TTC549 (cell line): ENCODE measurements around the gene SEMA3C.

Experiments
- FAIRE-seq: peaks from 2 replicates; lab custom pipeline; 2012; peaks lifted over from hg19 to GRCh38; lab: Jason Lieb, UNC

The SEMA3C gene

DNA sequence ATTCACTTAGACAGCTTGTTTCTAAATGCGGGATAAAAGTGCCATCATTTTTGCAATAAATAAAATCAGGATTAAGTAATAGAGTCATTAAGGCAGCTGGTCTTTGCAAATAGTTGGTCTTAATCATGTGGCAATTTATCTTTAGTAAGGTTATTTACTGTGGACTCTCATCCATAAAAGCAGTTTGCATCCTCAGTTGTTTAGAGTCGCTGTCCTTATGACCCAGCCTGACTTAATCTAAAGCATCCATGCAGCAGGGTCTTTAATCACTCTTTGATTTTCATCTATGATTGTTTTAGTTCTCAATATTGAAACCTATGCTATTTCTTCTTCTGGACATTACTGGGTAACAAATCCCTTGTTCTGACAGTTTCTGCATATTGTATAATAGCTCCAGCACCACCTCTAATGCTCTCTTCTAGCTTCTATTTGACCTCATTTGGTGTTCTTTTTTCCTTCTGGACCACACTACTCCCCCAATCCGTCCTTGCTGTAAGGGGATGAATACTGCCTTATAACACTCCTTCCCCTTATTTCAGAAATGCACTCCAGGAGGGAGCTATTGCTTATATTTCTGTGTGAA is 185.4 kb downstream of the SEMA3C start:
- FAIRE-seq = no peak

DNA sequence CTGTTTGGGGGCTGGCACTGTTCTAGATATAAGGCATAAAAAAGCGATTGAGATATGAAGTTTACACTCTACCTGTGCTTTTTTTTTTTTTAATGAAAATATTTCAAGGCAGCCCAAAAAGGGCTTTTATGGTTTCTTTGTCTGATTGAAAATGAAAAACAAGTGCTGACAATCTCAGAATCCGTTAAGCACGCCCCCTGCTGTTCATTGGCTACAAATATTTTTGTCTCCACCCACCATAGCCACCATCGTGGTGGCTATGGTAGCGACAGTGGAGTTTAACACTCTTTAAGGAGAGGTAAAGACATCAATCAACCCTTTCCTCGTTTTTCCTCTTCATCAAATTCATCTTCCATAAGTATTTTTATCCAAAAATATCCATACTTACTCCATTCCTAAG is 186.2 kb downstream of the SEMA3C start:
- FAIRE-seq = no peak

DNA sequence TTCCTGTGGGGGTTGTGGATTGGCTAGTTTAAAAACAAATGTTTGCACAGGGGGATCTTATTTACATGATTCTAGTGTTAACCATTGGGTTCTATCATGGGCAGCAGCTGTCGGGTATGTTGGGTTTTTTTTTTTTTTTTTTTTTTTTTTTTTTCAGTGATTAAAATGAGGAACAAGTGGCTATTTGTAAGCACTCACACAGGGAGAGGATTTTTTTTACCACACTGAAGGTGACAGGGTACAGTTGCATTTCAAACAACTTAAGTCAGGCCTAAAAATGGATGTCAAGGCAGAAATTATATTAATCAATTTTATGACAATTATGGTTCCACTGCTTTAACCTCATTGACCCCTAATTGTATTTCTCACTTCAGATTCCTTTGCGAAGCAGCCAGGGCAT is 187.6 kb downstream of the SEMA3C start:
- no peak for FAIRE-seq

DNA sequence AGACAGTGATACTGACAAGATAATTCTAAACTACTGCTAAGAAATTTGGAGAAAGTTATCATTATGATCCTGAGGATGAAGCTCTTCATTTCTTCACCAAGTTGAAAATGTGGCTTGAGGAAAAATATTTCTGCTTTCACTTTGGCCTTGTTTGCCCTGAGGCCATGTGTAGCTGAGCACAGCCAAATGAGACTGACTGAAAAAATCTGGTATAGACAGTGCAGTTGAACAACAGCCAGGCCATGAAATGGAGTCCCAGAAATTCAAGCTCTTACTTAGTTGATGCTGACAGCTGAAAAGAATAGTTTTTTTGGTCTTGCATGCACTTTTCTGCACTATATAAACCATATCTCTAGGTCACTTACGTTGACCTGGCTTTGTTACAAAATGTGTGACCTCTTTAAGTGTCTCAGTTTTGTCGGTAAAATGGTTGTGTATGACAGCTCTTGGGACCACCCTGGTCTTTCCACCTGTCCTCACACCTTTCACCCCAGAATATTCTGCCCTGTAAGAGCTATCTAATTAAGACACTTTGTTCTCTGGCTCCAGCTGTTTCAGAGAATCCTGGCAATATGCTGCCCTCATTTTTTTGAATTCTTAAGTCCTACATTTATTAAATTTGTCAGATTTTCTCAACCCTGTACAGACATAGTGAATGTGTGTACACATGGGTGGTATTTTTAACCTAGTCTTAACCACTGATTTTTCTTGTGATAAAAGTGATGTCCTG is 189.1 kb downstream of the SEMA3C start:
- FAIRE-seq = no peak

DNA sequence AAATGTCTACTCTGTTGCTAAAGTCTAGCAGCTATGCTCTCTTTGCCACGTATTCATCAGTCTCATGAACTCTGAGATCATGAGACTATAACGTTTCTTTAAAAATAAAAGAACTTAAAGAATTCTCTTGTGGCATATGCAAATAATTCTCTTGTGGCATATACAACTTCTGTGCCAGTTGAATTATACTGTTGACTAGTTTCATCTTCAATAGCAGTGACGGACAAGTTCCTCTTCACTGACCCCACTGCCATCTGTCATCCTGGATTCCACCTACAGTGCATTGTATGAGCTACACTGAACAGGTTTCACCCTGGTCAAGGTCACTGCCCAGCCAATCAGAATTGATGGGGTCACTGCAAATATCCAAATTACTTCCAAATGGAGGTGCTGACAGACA is 192.2 kb downstream of the SEMA3C start:
- no peak for FAIRE-seq

DNA sequence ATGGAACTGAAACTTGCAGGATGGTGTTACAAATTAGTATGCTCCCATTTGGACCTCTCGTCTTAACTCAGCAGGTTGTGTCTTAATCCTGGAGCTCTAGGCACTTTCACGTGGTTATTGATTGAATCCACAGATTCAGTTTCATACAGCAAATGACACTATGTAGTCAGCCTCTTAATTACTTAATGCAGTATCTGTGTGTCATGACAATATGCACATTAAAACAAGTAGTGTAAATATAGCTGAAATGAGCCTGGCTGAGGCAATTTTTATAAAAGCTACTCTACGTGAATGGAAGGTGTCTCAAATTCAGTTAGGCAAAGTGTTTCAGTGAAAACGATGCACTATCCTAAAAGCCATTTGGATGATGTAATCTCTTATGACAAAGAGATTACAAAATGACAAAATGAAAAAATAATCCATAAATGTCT is 193.7 kb downstream of the SEMA3C start:
- FAIRE-seq = no peak

DNA sequence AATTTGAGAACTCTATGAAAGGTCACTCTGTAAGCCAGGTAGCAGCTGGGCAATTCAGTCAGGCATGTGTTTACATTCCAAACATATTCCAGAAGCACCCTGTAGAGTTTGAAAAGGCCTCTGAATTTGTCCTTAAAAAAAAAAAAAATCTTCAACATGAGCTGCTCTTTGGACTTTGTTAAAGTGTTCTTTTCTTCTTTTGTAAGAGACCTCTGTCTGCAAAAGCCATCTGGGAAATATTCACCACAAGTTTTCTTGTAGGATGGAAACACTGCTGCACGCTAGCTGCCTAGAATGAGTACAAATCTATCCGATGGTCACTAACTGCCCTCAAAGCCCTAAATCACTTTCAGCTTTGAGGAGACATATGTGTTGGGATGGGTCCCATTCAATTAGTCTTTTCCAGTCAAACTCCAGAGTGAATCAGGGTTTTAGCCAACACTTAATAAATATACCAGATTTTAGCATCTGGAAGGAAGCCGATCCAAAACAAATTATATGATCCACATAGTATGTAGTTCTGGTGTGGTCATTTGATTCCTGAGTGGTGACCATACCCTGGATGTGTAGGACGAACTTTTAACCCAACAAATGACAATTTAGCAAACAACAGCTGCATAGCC is 194.5 kb downstream of the SEMA3C start:
- FAIRE-seq = peak; percentile 80

DNA sequence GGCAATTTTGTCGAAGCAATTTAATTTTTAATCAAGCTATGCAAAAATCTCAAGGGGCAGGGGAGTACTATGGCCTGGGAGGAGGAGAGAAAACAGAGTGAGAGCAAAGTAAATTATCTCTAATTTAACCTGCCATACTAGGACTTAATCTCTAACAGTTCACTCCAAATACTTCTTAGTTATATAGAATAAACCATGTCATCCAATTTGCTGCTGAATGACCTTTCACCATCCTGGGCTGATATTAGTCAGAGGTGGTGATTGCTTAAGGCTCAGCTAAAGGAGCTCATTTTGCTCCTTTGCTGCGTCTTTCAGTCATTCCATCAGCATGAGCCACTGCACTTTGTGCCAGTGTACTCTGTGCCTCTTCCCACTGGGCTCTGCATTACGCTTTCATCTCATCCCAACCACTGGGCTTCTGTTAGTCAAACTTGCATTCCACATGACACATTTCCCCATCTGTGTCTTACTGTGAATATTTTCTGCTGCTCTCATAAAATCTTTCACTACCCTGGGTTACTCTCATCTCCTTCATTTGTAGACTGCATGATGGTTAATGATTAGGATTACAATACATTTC is 196.1 kb downstream of the SEMA3C start:
- peak; percentile 95 for FAIRE-seq

DNA sequence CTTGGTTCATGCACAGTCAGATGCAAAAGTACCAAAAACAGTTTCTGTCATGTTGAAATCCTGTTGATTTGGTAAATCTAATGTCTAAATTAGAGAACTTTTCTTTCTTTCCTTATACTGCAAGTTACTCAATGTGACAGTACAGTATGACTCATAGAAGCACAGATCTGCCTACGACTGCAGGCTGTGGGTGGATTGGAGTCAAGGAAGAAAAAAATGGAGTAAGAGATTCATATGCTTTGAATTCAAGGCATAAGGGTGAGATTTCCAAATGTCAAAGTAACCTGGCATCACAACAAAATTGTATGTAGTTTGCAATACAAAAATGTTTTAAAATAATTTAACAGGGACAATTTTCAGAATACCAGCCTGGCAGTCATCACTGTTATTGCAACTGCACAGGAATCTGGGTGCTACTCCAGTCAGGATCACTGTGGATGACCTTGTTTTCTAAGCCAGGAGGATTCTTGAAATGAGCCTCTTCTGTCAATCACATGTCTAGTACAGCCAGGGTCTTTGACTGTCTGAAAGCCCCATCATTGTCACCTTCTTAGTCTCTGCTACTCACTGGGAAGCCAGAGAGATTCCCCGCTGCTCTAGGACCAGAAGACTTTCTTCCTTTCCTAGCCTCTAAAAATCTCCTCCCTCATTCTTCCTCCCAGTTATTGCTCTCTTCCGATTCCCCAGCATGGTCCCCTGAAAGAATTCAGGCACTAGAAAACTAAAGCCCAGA is 196.8 kb downstream of the SEMA3C start:
- FAIRE-seq = no peak

DNA sequence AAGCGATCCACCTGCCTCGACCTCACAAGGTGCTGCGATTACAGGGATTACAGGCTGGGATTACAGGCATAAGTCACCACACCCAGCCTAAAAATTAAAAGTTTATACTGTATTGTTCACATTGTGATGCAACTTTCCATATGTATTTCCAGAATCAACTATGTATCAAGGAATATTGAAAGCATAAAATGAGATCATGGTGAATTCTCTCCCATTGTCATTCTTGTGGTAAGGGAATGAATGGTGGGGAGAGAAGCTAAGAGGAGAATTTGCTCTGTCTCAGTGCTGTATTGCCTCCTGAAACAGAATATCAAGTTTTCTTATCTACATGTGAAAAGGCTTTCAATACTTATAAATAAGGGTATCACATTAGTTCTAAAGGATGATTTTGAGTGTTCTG is 198.7 kb downstream of the SEMA3C start:
- FAIRE-seq = no peak

DNA sequence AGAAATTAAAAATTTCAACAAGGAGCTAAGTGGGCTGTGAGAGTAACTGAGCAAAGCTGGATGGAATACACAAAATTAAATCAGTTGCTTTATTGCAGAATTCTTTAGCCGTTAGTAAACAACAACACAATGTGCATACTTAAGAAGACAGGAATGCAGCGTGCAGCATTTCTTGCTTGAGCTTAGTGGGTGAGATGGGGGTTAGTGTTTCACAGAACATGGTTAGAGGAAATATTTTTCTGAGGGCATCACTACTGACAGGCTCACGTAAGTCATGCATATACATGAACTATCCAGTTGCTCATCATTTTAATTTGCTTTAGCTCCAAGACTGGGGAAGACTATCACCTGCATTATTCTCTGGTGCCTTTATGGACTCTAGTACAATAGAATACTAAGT is 199.6 kb downstream of the SEMA3C start:
- FAIRE-seq = no peak

DNA sequence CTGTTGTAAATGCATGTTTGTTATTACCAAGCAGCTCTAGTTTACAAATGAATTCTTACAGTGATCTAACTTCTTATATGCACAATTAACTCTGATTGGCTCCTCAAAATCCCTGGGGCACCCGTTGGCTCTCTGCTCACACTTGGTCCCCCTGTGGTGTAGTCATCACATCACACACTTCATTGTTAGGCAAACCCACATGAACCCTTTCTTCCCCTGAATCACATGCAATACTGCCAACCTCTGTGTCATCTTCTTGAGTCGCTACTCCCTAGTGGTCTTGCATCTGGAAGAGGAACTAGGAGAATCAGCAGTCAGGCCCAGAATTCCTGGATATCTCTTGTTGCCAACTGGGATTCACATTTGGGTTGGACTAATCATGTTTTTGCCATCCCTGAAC is 207.3 kb downstream of the SEMA3C start:
- no peak for FAIRE-seq

DNA sequence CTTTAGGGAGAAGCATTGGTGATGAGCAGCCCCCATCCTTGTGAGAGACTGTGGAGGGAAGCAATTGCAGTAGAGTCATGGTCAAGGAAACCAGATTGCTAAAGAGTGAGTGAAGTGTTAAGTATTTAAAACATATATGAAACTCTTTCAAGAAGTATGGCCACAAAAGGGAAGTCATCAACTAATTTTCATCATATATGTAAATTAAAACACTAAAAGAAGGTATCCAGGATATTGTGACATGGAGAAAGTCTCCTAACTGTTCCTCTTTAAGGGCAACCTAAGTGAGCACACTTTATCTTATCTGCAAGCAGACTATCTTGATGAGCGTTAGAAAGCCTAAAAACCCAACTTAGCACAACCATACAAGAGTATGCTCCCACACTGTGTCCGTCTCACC is 210.7 kb downstream of the SEMA3C start:
- FAIRE-seq = no peak

DNA sequence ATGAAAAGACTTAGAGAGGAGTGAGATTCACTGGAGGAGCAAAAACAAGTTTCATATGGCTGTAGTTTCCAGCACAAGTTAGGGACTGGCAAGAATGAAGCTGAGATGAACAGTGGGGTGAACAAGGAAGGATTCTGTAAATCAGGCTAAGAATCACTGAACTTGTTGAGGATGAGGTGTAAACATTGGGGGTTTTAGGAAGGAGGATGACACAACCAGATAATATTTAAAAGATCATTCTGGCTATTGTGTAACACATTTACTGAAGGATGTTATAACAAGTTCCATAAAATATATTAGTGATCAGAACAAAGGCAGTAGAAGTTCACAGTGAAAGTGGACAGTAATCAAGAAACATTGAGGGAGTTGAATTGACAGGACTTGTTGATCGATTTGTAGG is 211.5 kb downstream of the SEMA3C start:
- no peak for FAIRE-seq

DNA sequence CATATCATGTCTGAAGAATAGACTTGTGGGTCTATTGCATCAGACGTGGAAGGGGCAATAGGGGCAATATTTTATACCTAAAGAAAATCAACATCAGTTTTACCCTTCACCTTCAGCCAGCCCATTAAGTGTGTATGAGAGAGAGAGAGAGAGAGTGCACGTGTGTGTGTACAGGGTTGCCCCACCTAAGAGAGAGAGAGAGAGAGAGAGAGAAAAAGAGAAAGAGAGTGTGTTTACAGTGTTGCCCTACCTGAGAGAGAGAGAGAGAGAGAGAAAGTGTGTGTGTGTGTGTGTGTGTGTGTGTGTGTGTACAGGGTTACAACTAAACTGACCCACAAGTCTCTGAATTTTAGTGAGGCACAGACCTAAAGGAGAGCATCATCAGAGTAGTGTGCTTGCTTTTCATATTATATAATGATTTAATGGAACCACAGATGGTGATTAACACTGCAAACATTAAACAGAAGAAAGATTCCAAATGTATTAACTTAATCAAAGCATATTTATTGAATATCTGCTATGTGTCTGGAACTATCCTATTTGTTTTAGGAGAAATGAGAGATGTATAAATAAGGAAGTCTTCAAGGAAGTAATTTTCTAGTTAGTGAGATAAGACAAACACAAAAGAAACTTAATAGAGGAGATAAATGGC is 213.6 kb downstream of the SEMA3C start:
- peak; percentile 11 for FAIRE-seq

DNA sequence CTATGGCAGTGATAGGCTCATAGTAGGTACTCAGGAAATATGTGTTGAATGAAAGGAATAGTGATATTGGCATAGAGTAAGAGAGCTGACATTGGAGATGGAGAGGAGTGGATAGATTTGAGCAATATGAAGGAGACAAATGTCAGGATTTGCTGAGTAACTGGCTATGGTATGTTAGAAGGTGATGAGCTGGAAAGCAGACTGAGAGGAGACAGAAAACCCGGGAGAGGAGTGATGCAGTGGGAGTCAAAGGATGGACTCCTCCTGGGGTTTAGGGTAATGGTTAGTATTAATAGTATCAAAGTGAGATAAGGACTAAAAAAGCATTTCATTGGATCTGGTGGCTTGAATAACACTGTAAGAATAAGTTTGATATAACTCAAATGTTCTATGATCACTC is 215.6 kb downstream of the SEMA3C start:
- no peak for FAIRE-seq

DNA sequence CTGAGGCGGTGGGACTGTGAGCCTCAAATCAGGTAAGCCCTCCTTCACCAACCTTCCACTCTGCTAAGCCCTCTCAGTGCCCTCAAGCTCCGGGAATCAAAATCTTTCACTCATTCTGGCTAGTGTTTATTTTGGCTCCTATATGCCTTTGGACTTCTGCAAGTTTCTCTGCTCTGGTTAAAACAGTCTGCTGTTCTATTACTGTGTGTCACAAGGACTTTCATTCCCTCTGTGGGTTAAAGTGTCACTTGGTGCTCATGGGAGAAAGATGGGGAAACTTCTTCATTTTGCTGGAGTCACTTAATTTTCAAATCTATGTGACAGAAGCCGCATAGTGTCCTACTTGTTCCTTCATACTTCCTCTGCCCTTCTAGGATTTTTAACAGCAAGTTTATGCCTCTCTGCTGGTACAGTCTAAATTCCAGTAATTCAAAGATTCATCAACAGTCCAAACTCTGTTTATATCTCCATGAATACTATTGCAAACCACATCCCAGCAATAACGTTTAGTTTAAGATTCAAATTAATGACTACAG is 219.1 kb downstream of the SEMA3C start:
- peak; percentile 29 for FAIRE-seq

DNA sequence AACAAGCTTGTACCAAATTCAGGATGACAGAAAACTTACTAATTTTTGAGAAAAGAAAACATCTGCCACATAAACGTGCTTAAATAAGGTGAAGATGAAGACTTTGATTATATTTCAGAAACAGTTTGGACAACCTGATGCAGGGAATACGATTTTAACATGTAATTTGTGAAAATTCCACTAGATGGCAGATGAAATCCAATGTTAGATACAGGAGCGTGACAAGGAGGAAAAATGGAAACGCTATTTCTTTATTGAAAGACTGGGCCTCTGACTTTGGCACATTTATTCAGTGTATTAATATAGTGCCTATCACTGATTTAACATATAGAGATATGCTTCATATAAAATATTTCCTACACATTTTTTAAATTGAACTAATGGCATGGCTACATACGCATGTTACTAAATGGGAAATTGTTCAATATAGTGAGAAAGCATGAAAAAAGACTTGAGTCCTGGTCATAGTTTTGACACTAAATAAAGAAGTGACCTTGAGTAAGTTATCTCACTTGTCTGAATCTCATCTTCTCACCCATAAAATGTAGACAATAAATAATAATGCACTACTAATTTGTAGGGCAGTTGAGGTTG is 219.7 kb downstream of the SEMA3C start:
- peak; percentile 98 for FAIRE-seq
